Immature natural killer cell (primary cell): Measurements from ENCODE around the gene TKTL1. TPM values are rescaled to one million over a fixed set of nuclear protein-coding genes. Genes with fewer than 3 reads are reported as not detected.
"Not testable (repeated sequence)": the region's sequence is repeated elsewhere in the genome, so short reads cannot be mapped to it uniquely, and the experiment has no call there.

ENCODE experiments used
- DNase-seq, 3 donors: peaks; one replicate each; pipeline ENCODE4 v3.0.0; 2022; ENCODE audit warnings: mixed read lengths in 1 of 3
- H3K27ac Mint-ChIP-seq, 6 donors: one replicate each; pipeline ENCODE4 v1.8.0; 2020; ENCODE audit warnings: mixed read lengths in 6 of 6, mild to moderate bottlenecking in 5 of 6, inconsistent platforms in 4 of 6, moderate library complexity in 3 of 6
- H3K27me3 Mint-ChIP-seq, 3 donors: one replicate each; pipeline ENCODE4 v1.8.0; 2020 to 2021; ENCODE audit warnings: low read depth in 3 of 3, mild to moderate bottlenecking in 3 of 3, mixed read lengths in 3 of 3, moderate library complexity in 3 of 3, inconsistent platforms in 1 of 3
- H3K36me3 Mint-ChIP-seq, 3 donors: one replicate each; pipeline ENCODE4 v1.8.0; 2020; ENCODE audit warnings: mixed read lengths in 3 of 3, inconsistent platforms in 2 of 3, mild to moderate bottlenecking in 2 of 3
- H3K4me1 Mint-ChIP-seq, 2 donors: one replicate each; pipeline ENCODE4 v1.8.0; 2020; ENCODE audit warnings: inconsistent platforms in 2 of 2, mild to moderate bottlenecking in 2 of 2, mixed read lengths in 2 of 2, moderate library complexity in 1 of 2
- H3K4me3 Mint-ChIP-seq, 5 donors: one replicate each; pipeline ENCODE4 v1.8.0; 2020; ENCODE audit warnings: mild to moderate bottlenecking in 5 of 5, mixed read lengths in 5 of 5, inconsistent platforms in 3 of 5, moderate library complexity in 3 of 5
- H3K9me3 Mint-ChIP-seq, 6 donors: one replicate each; pipeline ENCODE4 v1.8.0; 2020; ENCODE audit warnings: mild to moderate bottlenecking in 6 of 6, mixed read lengths in 6 of 6, inconsistent platforms in 4 of 6, moderate library complexity in 3 of 6
- polyA plus RNA-seq, 3 donors: library from polyadenylated mRNA; unstranded; fragments of 300-500 nt; fragmentation: Illumina TruSeq; gene quantifications; one replicate each; pipeline ENCODE4 v1.2.3, GENCODE V29; 2021

Gene TKTL1
- polyA plus RNA-seq, 3 donors from 2014 or later = 58.7 to 282 (median 69.8) TPM

- H3K9me3 Mint-ChIP-seq = no peaks in the 10 kb centered on the region
- peak overlapping the region in 5 of 6 donors; percentile 46 to 91 (median 81) for H3K27ac Mint-ChIP-seq
- H3K4me3 Mint-ChIP-seq = no peak overlapping the region
- DNase-seq = no peak
- H3K36me3 Mint-ChIP-seq = no peaks in the 10 kb centered on the region
- H3K4me1 Mint-ChIP-seq = peaks cover 15 to 19% of the 10 kb centered on the region in 2 donors
- H3K27me3 Mint-ChIP-seq = peaks cover 0 to 5% (median 0%) of the 10 kb centered on the region in 3 donors
Observed at GRCh38 chrX:154334496-154334895, 38.9 kb downstream of the TKTL1 start.

- H3K27me3 Mint-ChIP-seq, H3K27ac Mint-ChIP-seq, H3K9me3 Mint-ChIP-seq, H3K36me3 Mint-ChIP-seq, H3K4me1 Mint-ChIP-seq, H3K4me3 Mint-ChIP-seq: not testable (repeated sequence)
- DNase-seq = peak in 2 of 3 donors; percentile 36 to 64
Observed at GRCh38 chrX:154341399-154342298, 46.1 kb downstream of the TKTL1 start.

GRCh38 chrX:154343063-154343462 is 47.5 kb downstream of the TKTL1 start:
- not testable (repeated sequence) for H3K36me3 Mint-ChIP-seq, H3K27ac Mint-ChIP-seq, DNase-seq, H3K4me3 Mint-ChIP-seq, H3K9me3 Mint-ChIP-seq
- Mint-ChIP-seq H3K27me3 (peaks cover 8 to 11% (median 8%) of the 10 kb centered on the region in 3 donors), H3K4me1 (peaks cover 11% of the 10 kb centered on the region in 2 donors)

- H3K36me3 Mint-ChIP-seq, H3K4me3 Mint-ChIP-seq, H3K9me3 Mint-ChIP-seq, DNase-seq, H3K27ac Mint-ChIP-seq: not testable (repeated sequence)
- peaks cover 16 to 17% of the 10 kb centered on the region in 2 donors for H3K4me1 Mint-ChIP-seq
- H3K27me3 Mint-ChIP-seq = peaks cover 11 to 12% (median 12%) of the 10 kb centered on the region in 3 donors
Observed at GRCh38 chrX:154343620-154344019, 48.0 kb downstream of the TKTL1 start.

GRCh38 chrX:154348114-154348531 is 52.5 kb downstream of the TKTL1 start:
- Mint-ChIP-seq H3K4me3 (peak overlapping the region in 4 of 5 donors; percentile 24 to 73 (median 38)), H3K4me1 (peaks cover 55 to 60% of the 10 kb centered on the region in 2 donors), H3K27ac (peak overlapping the region; percentile 94 to 100 (median 100)), H3K27me3 (peaks cover 37 to 50% (median 46%) of the 10 kb centered on the region in 3 donors), H3K36me3 (peaks cover 0 to 7% (median 3%) of the 10 kb centered on the region in 3 donors), H3K9me3 (no peaks in the 10 kb centered on the region)
- DNase-seq = peak in 2 of 3 donors; percentile 14 to 25

- H3K36me3 Mint-ChIP-seq = peaks cover 0 to 8% (median 3%) of the 10 kb centered on the region in 3 donors
- DNase-seq = peak in 2 of 3 donors; percentile 9 to 29
- H3K4me1 Mint-ChIP-seq = peaks cover 55 to 67% of the 10 kb centered on the region in 2 donors
- peak overlapping the region; percentile 94 to 100 (median 100) for H3K27ac Mint-ChIP-seq
- peak overlapping the region; percentile 10 to 73 (median 60) for H3K4me3 Mint-ChIP-seq
- peaks cover 37 to 54% (median 52%) of the 10 kb centered on the region in 3 donors for H3K27me3 Mint-ChIP-seq
- H3K9me3 Mint-ChIP-seq = no peaks in the 10 kb centered on the region
Observed at GRCh38 chrX:154348646-154349358, 53.2 kb downstream of the TKTL1 start.

- DNase-seq = peak; percentile 59 to 67 (median 60)
- peak overlapping the region; percentile 92 to 100 (median 94) for H3K27ac Mint-ChIP-seq
- H3K36me3 Mint-ChIP-seq = peaks cover 0 to 12% (median 3%) of the 10 kb centered on the region in 3 donors
- H3K9me3 Mint-ChIP-seq = no peaks in the 10 kb centered on the region
- peak overlapping the region; percentile 10 to 71 (median 54) for H3K4me3 Mint-ChIP-seq
- H3K4me1 Mint-ChIP-seq = peaks cover 55 to 72% of the 10 kb centered on the region in 2 donors
- H3K27me3 Mint-ChIP-seq = peaks cover 37 to 55% (median 53%) of the 10 kb centered on the region in 3 donors
Observed at GRCh38 chrX:154349359-154349935, 53.9 kb downstream of the TKTL1 start.

GRCh38 chrX:154349979-154350378 is 54.4 kb downstream of the TKTL1 start:
- Mint-ChIP-seq H3K4me1 (peaks cover 55 to 74% of the 10 kb centered on the region in 2 donors), H3K4me3 (peak overlapping the region; percentile 10 to 71 (median 60)), H3K9me3 (no peaks in the 10 kb centered on the region), H3K36me3 (peaks cover 0 to 12% (median 3%) of the 10 kb centered on the region in 3 donors), H3K27ac (peak overlapping the region; percentile 92 to 100 (median 94)), H3K27me3 (peaks cover 37 to 60% (median 53%) of the 10 kb centered on the region in 3 donors)
- peak in 2 of 3 donors; percentile 8 to 12 for DNase-seq

GRCh38 chrX:154350429-154351182 is 55.0 kb downstream of the TKTL1 start:
- DNase-seq = peak in 1 of 3 donors; percentile 22
- H3K27me3 Mint-ChIP-seq = peaks cover 37 to 62% (median 57%) of the 10 kb centered on the region in 3 donors
- H3K4me3 Mint-ChIP-seq = peak overlapping the region; percentile 35 to 71 (median 60)
- H3K36me3 Mint-ChIP-seq = peaks cover 0 to 12% (median 3%) of the 10 kb centered on the region in 3 donors
- no peaks in the 10 kb centered on the region for H3K9me3 Mint-ChIP-seq
- H3K27ac Mint-ChIP-seq = peak overlapping the region; percentile 92 to 100 (median 94)
- H3K4me1 Mint-ChIP-seq = peaks cover 55 to 78% of the 10 kb centered on the region in 2 donors

GRCh38 chrX:154351183-154352011 is 55.8 kb downstream of the TKTL1 start:
- H3K9me3 Mint-ChIP-seq = no peaks in the 10 kb centered on the region
- peak overlapping the region; percentile 92 to 100 (median 94) for H3K27ac Mint-ChIP-seq
- peaks cover 37 to 65% (median 62%) of the 10 kb centered on the region in 3 donors for H3K27me3 Mint-ChIP-seq
- peak overlapping the region; percentile 40 to 71 (median 65) for H3K4me3 Mint-ChIP-seq
- peak; percentile 75 to 81 (median 75) for DNase-seq
- H3K36me3 Mint-ChIP-seq = peaks cover 0 to 12% (median 3%) of the 10 kb centered on the region in 3 donors
- peaks cover 59 to 86% of the 10 kb centered on the region in 2 donors for H3K4me1 Mint-ChIP-seq

- H3K9me3 Mint-ChIP-seq = no peaks in the 10 kb centered on the region
- peak in 1 of 3 donors; percentile 30 for DNase-seq
- peaks cover 0 to 12% (median 3%) of the 10 kb centered on the region in 3 donors for H3K36me3 Mint-ChIP-seq
- H3K27ac Mint-ChIP-seq = peak overlapping the region; percentile 92 to 100 (median 94)
- peaks cover 60 to 87% of the 10 kb centered on the region in 2 donors for H3K4me1 Mint-ChIP-seq
- H3K4me3 Mint-ChIP-seq = peak overlapping the region; percentile 40 to 71 (median 63)
- peaks cover 39 to 68% (median 65%) of the 10 kb centered on the region in 3 donors for H3K27me3 Mint-ChIP-seq
Observed at GRCh38 chrX:154352012-154352401, 56.4 kb downstream of the TKTL1 start.

GRCh38 chrX:154352466-154352865 is 56.9 kb downstream of the TKTL1 start:
- H3K4me3 Mint-ChIP-seq = peak overlapping the region; percentile 30 to 63 (median 48)
- DNase-seq = peak; percentile 32 to 51 (median 47)
- H3K36me3 Mint-ChIP-seq = peaks cover 0 to 13% (median under 1%) of the 10 kb centered on the region in 3 donors
- H3K4me1 Mint-ChIP-seq = peaks cover 60 to 85% of the 10 kb centered on the region in 2 donors
- H3K9me3 Mint-ChIP-seq = no peaks in the 10 kb centered on the region
- H3K27me3 Mint-ChIP-seq = peaks cover 37 to 67% (median 65%) of the 10 kb centered on the region in 3 donors
- H3K27ac Mint-ChIP-seq = peak overlapping the region; percentile 92 to 100 (median 94)
